ENCODE results near the gene REC8.

GRCh38 chr14:24146453-24146977 lies 25.4 kb upstream of the REC8 start, which contains the start of gene PSME2:
- TF ChIP-seq, protein P1, sequence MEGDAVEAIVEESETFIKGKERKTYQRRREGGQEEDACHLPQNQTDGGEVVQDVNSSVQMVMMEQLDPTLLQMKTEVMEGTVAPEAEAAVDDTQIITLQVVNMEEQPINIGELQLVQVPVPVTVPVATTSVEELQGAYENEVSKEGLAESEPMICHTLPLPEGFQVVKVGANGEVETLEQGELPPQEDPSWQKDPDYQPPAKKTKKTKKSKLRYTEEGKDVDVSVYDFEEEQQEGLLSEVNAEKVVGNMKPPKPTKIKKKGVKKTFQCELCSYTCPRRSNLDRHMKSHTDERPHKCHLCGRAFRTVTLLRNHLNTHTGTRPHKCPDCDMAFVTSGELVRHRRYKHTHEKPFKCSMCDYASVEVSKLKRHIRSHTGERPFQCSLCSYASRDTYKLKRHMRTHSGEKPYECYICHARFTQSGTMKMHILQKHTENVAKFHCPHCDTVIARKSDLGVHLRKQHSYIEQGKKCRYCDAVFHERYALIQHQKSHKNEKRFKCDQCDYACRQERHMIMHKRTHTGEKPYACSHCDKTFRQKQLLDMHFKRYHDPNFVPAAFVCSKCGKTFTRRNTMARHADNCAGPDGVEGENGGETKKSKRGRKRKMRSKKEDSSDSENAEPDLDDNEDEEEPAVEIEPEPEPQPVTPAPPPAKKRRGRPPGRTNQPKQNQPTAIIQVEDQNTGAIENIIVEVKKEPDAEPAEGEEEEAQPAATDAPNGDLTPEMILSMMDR (conservative IDR thresholded peaks at IDR 0.05 in 1 of 2, IDR thresholded peaks at IDR 0.05 in 1 of 2; ENCODE audit: extremely low read depth in 1 of 2, insufficient read depth in 1 of 2, low read depth in 1 of 2, low read length in 2 of 2), result no peak
- TF ChIP-seq EZH2 (IDR thresholded peaks at IDR 0.05; ENCODE audit: borderline replicate concordance, low read length), result no peak
